Measurements from ENCODE around the gene UNC119.
A peak's percentile ranks its signal among the peaks of the same experiment; 100 is the strongest.

The UNC119 gene

GRCh38 chr17:28572259-28573039 is 20.0 kb upstream of the UNC119 start:
- no peak for DNase-seq

GRCh38 chr17:28571361-28572122 is 19.1 kb upstream of the UNC119 start, which contains the start of gene PIGS:
TSS of gene PIGS (minus strand) at chr17:28571524. CDS start at chr17:28571496, 28 bp downstream.
- peak; percentile 92 for DNase-seq

DNA sequence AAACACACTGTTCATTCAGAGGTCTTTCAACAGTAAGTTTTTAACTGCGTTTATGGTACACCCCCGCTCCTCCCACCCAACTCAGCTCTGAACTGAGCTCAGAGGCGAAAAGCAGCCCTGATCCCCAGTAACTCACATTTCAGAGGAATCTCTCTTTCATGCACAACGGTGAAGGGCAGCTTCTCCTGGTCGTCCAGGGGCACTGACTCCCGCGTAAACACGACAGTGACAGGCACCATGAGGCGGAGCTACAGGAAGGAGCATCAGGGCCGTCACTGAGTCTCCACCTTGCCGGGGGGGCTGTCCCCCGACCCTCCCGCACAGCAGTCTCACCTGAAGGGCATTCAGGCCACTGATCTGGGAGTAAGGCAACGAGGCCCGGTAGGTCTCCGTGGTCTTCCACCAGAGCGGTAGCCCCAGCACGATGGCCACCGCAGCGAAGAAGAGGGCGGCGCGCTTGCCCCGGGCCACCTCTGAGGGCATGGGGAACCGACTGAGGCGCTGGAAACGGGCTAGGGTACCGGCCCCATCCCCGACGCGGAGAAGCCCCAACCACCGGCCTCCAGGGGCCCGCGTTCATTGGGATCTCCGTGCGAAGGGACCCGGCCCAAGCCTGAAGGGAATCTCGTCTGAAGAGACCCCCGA is 18.4 kb upstream of the UNC119 start:
- DNase-seq, result peak; percentile 51

GRCh38 chr17:28569446-28569845 is 17.0 kb upstream of the UNC119 start:
- no peak for DNase-seq

- no peak for DNase-seq
These were observed 15.2 kb upstream of the UNC119 start for GRCh38 chr17:28567604-28568003.

- no peak for DNase-seq
These were observed 11.1 kb upstream of the UNC119 start for GRCh38 chr17:28563475-28563874.

GRCh38 chr17:28555022-28555421 is 2.6 kb upstream of the UNC119 start:
- no peak for DNase-seq

DNA sequence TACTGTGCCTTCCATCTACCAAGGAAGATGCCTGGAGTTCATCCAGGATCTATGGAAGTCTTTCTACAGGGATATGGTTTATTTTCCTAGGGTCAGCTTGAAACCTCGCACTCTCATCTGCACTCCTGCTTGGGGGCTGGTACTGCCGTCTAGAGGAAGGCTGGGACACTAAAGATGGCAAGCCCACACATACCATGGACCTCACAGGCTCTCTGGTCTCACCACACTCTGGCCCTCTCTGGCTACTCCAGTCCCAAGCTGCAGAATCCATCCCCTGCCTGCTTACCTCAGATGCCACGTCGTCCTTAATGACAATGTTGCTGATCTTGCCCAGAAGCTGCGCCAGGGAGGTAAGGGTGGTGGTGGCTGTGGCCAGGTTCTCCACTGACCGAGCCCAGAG is 2.1 kb upstream of the UNC119 start:
- no peak for DNase-seq

DNA sequence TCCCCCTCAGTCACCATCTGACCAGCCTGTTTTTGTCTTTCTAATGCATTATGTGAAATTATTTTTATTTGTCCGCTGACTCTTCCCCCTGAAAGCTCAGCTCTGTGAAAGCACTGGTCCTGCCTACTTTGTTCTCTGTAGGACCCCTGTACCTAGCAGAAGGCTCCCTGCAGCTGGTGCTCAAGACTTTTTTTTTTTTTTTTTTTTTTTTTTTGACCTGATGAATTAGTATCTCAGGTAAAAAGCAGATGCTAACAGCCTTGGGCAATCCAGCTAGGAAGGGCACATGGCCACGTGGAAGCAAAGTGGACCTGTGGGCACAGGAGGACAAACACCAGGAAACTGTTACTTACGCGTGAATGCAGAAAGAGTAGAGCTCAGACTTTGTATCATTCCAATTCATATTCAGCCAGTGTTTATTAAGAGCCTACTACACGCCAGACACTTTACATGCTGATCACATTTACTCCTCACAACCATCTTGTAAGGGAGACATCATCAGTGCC is 629 bp upstream of the UNC119 start:
- no peak for DNase-seq

- no peak for DNase-seq
These were observed 826 bp downstream of the UNC119 start for GRCh38 chr17:28551421-28552175.

- no peak for DNase-seq
These were observed 1.6 kb downstream of the UNC119 start for GRCh38 chr17:28550858-28551257.

- DNase-seq, result peak; percentile 48
These were observed 2.9 kb downstream of the UNC119 start for GRCh38 chr17:28549236-28550132.

GRCh38 chr17:28548417-28549130 is 3.9 kb downstream of the UNC119 start:
- no peak for DNase-seq

- peak; percentile 61 for DNase-seq
These were observed 4.6 kb downstream of the UNC119 start for GRCh38 chr17:28547623-28548416.

DNA sequence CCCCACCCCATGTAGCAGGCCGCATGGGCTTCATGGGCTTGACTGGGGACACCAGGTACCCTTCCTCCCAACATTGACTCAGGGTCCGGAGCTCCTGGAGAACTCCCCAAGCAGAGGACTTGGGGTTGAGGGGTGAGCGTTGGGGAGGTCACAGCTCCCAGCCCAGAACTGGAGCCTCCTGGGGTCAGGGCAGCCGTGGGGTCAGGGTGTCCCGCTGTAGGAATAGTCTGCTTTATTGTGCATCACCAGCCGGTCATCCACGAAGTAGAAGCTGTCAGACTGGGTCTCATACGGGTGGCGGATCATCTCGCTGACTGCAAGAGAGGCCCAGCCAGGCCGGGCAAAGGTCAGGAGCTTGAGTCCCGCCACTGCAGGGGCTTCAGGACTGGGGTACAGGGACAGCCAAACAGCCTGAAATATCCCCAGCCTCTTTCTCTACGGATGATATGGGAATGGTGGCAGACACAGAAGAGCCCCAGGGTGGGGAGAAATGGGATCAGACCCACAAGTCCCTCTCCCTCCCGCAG is 5.3 kb downstream of the UNC119 start:
- no peak for DNase-seq

DNA sequence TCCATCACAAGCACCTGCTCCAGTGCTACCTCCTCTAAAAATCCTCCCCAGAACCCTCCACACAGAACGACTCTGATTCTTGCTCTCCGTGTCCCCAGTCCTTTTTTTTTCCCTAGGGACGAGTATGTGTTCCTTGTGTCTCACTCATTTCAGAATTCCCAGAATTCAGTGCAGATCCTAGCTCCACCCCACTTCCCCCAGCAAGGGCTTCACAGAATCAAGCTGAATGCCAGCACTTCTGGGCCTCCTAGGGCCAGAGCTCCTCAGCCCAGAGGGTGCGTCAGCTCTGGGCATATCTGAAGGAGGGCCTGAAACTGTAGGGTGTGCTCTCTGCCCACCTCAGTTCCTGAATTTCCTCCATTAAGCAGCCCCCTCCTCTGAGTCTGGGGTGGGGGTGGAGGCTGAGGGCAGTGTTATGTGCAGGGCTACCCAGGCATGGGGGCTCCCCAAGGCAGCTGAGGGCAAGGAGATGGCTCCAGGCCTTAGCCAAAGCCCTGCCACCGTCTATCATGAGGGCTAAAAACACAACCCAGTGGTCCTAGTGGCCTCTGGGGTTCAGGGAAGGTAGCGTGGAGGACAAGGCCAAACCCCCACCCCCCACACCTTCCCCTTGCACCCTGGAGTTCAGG is 6.5 kb downstream of the UNC119 start:
- no peak for DNase-seq

DNA sequence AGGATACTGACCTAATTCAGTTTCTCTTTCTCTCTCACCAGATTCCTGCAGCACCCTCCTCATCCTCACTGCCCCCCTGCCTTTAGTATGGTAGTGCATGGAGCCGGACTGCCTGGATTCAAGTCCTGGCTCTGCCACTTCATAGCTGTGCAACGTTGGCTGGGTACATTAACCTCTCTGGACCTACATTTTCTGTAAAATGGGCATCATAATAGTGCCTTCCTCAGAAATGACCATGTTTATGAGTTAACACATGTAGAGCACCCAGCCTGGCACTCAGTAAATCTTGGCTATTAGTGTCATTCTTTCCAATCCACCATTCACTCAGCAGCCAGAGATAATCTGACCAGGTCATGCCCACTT is 7.3 kb downstream of the UNC119 start:
- DNase-seq, result no peak

DNA sequence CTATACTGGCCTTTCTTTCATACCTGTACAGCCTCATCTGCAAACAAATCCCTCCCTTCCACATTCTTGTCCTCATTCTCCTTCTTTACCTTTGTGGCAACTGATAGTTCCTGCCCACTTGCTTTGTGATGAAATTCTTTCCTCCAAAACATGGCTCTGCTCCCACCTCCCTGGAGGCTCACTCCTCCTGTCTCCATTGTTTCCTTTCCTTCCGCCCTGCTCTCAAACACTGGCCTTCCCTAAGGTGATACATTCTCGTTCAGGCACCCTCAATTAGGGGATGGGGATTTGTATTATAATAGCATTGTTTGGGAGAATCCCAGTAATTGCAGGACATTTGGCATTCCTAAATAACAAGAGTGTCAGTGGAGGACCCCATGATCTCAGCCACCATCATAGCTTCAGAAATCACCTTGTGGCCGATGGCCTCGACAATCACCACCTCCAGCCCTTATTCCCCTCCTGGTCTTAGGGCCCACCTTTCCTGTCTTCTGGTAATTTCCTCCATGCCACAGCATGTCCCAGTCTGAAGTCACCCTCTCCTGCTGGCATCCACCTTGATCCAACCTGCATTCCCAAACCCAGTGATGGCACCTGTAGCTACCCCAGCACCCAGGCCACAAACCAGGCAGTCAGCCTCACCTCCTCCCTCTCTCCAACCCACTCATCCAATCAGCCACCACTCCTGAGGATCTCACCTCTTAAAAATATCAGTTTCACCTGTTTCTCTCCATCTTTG is 7.9 kb downstream of the UNC119 start:
- no peak for DNase-seq

DNA sequence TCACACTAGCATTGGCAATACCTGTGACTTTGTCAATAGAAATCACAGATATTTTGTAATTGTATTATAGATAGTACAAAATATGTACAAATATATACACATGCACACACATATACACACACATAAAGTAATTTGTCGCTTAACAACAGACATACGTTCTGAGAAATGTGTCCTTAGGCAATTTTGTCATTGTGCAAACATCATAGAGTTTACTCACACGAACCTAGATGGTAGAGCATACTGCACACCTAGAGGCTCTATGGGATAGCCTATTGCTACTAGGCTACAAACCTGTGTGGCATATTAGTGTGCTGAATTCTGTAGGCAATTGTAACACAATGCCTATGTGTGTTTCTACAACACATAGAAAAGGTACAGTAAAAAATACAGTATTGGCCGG is 11.0 kb downstream of the UNC119 start:
- no peak for DNase-seq
